Right cardiac atrium (tissue), 5 donors: ENCODE data around the gene MTRF1. TPM values are rescaled to one million over a fixed set of nuclear protein-coding genes. Genes with fewer than 3 reads are reported as not detected.
"Not testable (repeated sequence)": the region's sequence is repeated elsewhere in the genome, so short reads cannot be mapped to it uniquely, and the experiment has no call there.

Source experiments
- ATAC-seq, 2 donors: fragments of 200-7000 bp; cut with Tn5 transposase; one replicate each; pipeline versions ENCODE4 v1.8.0 to v1.9.1; 2020; ENCODE audit warnings: moderate library complexity in 2 of 2, mild to moderate bottlenecking in 1 of 2
- DNase-seq, 3 donors: peaks; one replicate each; pipeline ENCODE4 v3.0.0-alpha.2; 2020
- H3K27ac ChIP-seq: one replicate; pipeline ENCODE4 v1.5.1; 2013; ENCODE audit warnings: mild to moderate bottlenecking, low read length, control low read depth, moderate library complexity
- H3K27me3 ChIP-seq: one replicate; pipeline ENCODE4 v1.6.1; 2013; ENCODE audit not compliant: control insufficient read depth, insufficient read depth
- H3K4me1 ChIP-seq: one replicate; pipeline ENCODE4 v1.6.1; 2013; ENCODE audit warnings: low read length; ENCODE audit not compliant: control insufficient read depth, insufficient read depth
- H3K4me3 ChIP-seq: one replicate; pipeline ENCODE4 v1.5.1; 2013; ENCODE audit warnings: low read length, control low read depth
- H3K9me3 ChIP-seq: one replicate; pipeline ENCODE4 v1.6.1; 2013; ENCODE audit warnings: low read length; ENCODE audit not compliant: control insufficient read depth
- WGBS: extraction: QIAGEN DNeasy Blood & Tissue Kit; methylation state at CpG from one replicate; pipeline ENCODE4 v1.1.7; 2013; 5-methylcytosine and 5-hydroxymethylcytosine counted together
- intact Hi-C, 4 donors: fragments of 100-400 bp; cut with DNase I; formaldehyde crosslinking; loops; one replicate each; pipeline versions ENCODE4 v1.11.0 to v1.14.0; 2022 to 2023
- polyA plus RNA-seq: library from polyadenylated mRNA; stranded (reverse); fragments of 200-250 nt; gene quantifications from one replicate; pipeline ENCODE4 v1.2.3, GENCODE V29; 2013
- total RNA-seq, 4 donors: library from RNA; stranded (reverse); fragmentation: NEBNext Ultra II Directional; extraction: Animal tissue kit (Norgen Biotek cat#: 25700); gene quantifications; one replicate each; pipeline ENCODE4 v1.2.1, GENCODE V29; 2021
- donor health status: healthy with polysubstance abuse.
- donor health status: DM: no; HTN: yes; CAD: no.
- donor health status: DM: no; HTN: no; CAD: no.
- donor health status: DM: no; HTN: yes; CAD: no; lungs with severe emphysema.
- donor health status: DM: yes; HTN: yes; CAD: no.

The MTRF1 gene
- total and polyA plus RNA-seq, 5 donors = 11.0 to 14.3 (median 12.6) TPM

GRCh38 chr13:41299316-41300094 lies 36.1 kb upstream of the MTRF1 start:
- no peak for DNase-seq
- WGBS = 90% methylated on average over 4 of the region's 4 CpGs
- H3K4me1 ChIP-seq = no peaks in the 10 kb centered on the region
- H3K9me3 ChIP-seq = no peaks in the 10 kb centered on the region
- no peaks in the 10 kb centered on the region for H3K27me3 ChIP-seq
- H3K4me3 ChIP-seq = no peak overlapping the region
- H3K27ac ChIP-seq = no peak overlapping the region
- intact Hi-C loops = no loop called here
- no peak for ATAC-seq

GRCh38 chr13:41296879-41297646 lies 33.7 kb upstream of the MTRF1 start:
- H3K27me3 ChIP-seq = no peaks in the 10 kb centered on the region
- no peaks in the 10 kb centered on the region for H3K9me3 ChIP-seq
- no peaks in the 10 kb centered on the region for H3K4me1 ChIP-seq
- ATAC-seq (no peak), DNase-seq (no peak)
- no peak overlapping the region for H3K27ac ChIP-seq
- 69% methylated on average over 3 of the region's 3 CpGs for WGBS
- no peak overlapping the region for H3K4me3 ChIP-seq
- intact Hi-C loops = no loop called here

GRCh38 chr13:41295973-41296372 lies 32.6 kb upstream of the MTRF1 start:
- ATAC-seq (no peak), DNase-seq (no peak)
- Histone ChIP-seq H3K9me3 (no peaks in the 10 kb centered on the region), H3K27me3 (no peaks in the 10 kb centered on the region), H3K4me3 (no peak overlapping the region), H3K4me1 (no peaks in the 10 kb centered on the region), H3K27ac (no peak overlapping the region)
- intact Hi-C loops = no loop called here
- whole genome bisulfite sequencing = 91% methylated on average over 1 of the region's 1 CpG

- H3K27ac ChIP-seq = no peak overlapping the region
- H3K4me1 ChIP-seq = no peaks in the 10 kb centered on the region
- no peak overlapping the region for H3K4me3 ChIP-seq
- intact Hi-C loops = no loop called here
- DNase-seq (no peak), ATAC-seq (no peak)
- no peaks in the 10 kb centered on the region for H3K27me3 ChIP-seq
- H3K9me3 ChIP-seq = no peaks in the 10 kb centered on the region
- 97% methylated on average over 1 of the region's 1 CpG for WGBS
These were observed 31.5 kb upstream of the MTRF1 start for GRCh38 chr13:41294914-41295313.

- Histone ChIP-seq H3K4me1 (no peaks in the 10 kb centered on the region), H3K27ac (no peak overlapping the region), H3K9me3 (no peaks in the 10 kb centered on the region), H3K4me3 (no peak overlapping the region), H3K27me3 (no peaks in the 10 kb centered on the region)
- ATAC-seq = no peak
- WGBS = 84% methylated on average over 1 of the region's 1 CpG
- no peak for DNase-seq
- intact Hi-C loops = no loop called here
These were observed 29.9 kb upstream of the MTRF1 start for GRCh38 chr13:41293272-41293671.

GRCh38 chr13:41291246-41291645 lies 27.9 kb upstream of the MTRF1 start:
- Histone ChIP-seq H3K27me3 (no peaks in the 10 kb centered on the region), H3K4me3 (no peak overlapping the region), H3K27ac (no peak overlapping the region), H3K9me3 (no peaks in the 10 kb centered on the region), H3K4me1 (no peaks in the 10 kb centered on the region)
- 93% methylated on average over 7 of the region's 7 CpGs for WGBS
- ATAC-seq = no peak
- no peak for DNase-seq
- intact Hi-C loops = no loop called here

- intact Hi-C loops = no loop called here
- no peak for ATAC-seq
- 93% methylated on average over 10 of the region's 10 CpGs for WGBS
These were observed 26.1 kb upstream of the MTRF1 start for GRCh38 chr13:41289463-41289881.

GRCh38 chr13:41286370-41286769 lies 23.0 kb upstream of the MTRF1 start:
- H3K27me3 ChIP-seq = no peaks in the 10 kb centered on the region
- H3K4me3 ChIP-seq = no peak overlapping the region
- WGBS = 87% methylated on average over 5 of the region's 5 CpGs
- ATAC-seq (no peak), DNase-seq (no peak)
- H3K9me3 ChIP-seq = no peaks in the 10 kb centered on the region
- H3K4me1 ChIP-seq = no peaks in the 10 kb centered on the region
- H3K27ac ChIP-seq = no peak overlapping the region
- intact Hi-C loops = no loop called here

More at GRCh38 chr13:41289463-41289881, 26.1 kb upstream of the MTRF1 start:
- no peak overlapping the region for H3K4me3 ChIP-seq
- no peaks in the 10 kb centered on the region for H3K27me3 ChIP-seq
- H3K27ac ChIP-seq = no peak overlapping the region
- no peaks in the 10 kb centered on the region for H3K4me1 ChIP-seq
- no peaks in the 10 kb centered on the region for H3K9me3 ChIP-seq
- no peak for DNase-seq

GRCh38 chr13:41284512-41285288 lies 21.3 kb upstream of the MTRF1 start:
- DNase-seq (no peak), ATAC-seq (no peak)
- H3K27ac ChIP-seq = no peak overlapping the region
- no peaks in the 10 kb centered on the region for H3K27me3 ChIP-seq
- intact Hi-C loops = no loop called here
- no peaks in the 10 kb centered on the region for H3K4me1 ChIP-seq
- no peak overlapping the region for H3K4me3 ChIP-seq
- no peaks in the 10 kb centered on the region for H3K9me3 ChIP-seq
- 90% methylated on average over 13 of the region's 13 CpGs for WGBS

GRCh38 chr13:41282129-41282571 lies 18.8 kb upstream of the MTRF1 start:
- Histone ChIP-seq H3K27ac (no peak overlapping the region), H3K4me3 (no peak overlapping the region), H3K4me1 (no peaks in the 10 kb centered on the region), H3K9me3 (no peaks in the 10 kb centered on the region), H3K27me3 (no peaks in the 10 kb centered on the region)
- DNase-seq (no peak), ATAC-seq (no peak)
- intact Hi-C loops = no loop called here
- WGBS = 79% methylated on average over 5 of the region's 5 CpGs

GRCh38 chr13:41279156-41279555 lies 15.8 kb upstream of the MTRF1 start:
- H3K9me3 ChIP-seq, intact Hi-C loops, H3K27ac ChIP-seq, ATAC-seq, H3K27me3 ChIP-seq, H3K4me1 ChIP-seq, DNase-seq, H3K4me3 ChIP-seq: not testable (repeated sequence)
- 56% methylated on average over 2 of the region's 2 CpGs for WGBS
